Stimulated activated CD4-positive, alpha-beta T cell treated with anti-CD3 and anti-CD28 coated beads, Interleukin-4, amount 100 ng/mL, for 24 hours (primary cell): Measurements from ENCODE around the gene GAB2.
"Not testable (repeated sequence)": the region's sequence is repeated elsewhere in the genome, so short reads cannot be mapped to it uniquely, and the experiment has no call there.

Experiments used
- DNase-seq: peaks from one replicate; pipeline ENCODE4 v3.0.0-alpha.2; 2020

GAB2 gene

DNA sequence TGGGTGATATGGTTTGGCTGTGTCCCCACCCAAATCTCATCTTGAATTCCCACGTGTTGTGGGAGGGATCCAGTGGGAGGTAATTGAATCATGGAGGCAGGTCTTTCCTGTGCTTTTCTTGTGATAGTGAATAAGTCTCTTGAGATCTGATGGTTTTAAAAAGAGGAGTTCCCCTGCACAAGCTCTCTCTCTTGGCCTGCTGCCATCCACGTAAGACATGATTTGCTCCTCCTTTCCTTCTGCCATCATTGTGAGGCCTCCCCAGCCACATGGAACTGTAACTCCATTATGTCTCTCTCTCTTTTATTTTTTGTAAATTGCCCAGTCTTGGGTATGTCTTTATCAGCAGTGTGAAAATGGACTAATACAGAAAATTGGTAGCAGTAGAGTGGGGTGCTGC lies 145.8 kb downstream of the GAB2 start:
- DNase-seq: not testable (repeated sequence)

DNA sequence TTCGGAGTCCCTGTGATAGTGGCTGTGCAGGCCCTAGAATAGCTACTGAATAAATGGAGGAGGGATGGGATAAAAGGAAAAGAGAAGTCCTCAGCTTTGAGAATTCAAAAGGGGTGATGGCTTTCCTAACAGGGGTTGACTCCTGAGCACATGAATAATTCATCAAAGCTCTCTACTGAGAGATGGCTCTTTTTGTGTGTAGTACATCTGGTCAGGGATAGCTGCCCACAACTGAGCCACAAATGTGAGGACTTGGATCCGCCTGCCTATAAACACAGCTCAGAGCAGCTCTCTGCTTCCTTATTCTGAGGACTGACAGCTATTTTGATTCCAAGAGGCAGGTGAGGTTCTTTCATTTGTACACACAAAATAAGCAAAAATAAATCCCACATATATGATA lies 146.6 kb downstream of the GAB2 start:
- no peak for DNase-seq

DNA sequence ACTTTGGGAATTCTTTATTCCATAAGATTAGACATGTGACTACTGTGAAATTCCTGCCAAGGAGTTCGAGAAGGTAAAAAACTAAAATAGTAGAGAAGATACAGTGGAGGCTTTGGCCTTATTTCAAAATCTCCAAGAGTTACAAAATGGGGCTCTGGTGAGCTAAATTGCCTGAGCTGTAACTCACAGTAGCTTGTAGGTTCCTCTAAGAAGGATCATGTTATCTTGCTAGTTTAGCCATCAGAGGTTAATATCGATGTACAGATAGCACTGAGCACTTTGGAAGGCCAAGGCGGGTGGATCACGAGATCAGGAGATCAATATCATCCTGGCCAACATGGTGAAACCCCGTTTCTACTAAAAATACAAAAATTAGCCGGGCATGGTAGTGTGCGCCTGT lies 147.8 kb downstream of the GAB2 start:
- no peak for DNase-seq

DNA sequence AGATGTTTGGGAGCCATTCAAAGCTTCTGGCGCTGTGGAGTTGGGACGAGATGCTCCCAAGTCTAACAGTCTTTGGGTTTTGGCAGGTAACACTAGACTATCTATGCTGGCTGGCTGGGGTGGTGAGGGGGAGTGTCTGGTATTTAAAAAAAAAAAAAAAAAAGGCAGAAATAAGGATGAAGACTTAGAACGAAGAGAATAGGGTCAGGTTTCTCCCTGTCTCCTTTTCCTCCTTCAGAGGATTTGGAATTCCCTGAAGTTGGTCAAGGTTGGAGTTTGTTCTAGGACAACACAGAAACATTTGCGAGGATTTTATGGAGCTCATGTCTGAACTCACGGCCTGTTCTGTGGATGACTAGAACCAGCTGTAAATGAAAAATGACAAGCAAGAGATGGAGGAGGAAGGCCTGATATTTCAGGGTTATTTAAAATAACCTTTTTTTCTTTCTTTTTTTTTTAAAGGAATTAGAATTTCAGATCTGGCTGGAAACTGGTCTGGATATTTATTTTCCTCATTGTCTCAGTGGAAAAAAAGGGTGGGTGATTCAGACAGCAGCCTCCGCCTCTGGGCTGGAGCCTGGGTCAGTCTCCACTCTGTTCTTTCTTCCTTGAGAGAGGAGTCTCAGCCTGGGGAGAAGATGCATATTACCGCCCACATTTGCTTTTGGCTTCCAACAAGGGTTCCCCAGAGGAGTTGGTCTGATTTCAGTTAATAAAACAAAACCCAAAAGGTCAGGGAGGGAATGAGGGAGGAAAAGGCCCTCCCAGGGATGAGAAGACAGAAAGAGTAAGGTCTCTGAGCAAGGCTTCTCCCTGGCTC lies 148.8 kb downstream of the GAB2 start:
- DNase-seq: no peak

DNA sequence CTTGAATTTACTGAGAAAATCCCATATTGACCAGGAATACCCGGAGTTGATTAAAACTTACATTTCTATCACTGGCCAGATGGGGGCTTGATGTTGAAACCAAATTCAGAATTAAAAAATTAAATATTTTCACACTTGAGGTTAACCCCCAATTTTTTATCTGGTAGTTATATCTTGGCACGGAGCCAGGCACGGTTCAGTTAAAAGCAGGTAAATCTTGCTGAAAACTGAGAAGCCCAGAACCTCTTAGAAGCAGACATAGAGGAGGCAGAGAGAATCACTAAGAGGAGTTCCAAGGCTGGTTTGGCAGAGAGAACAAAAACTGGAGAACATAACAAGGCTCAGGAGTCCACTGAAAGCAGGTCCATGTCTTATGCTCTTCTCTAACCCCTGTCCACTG lies 151.2 kb downstream of the GAB2 start:
- no peak for DNase-seq

DNA sequence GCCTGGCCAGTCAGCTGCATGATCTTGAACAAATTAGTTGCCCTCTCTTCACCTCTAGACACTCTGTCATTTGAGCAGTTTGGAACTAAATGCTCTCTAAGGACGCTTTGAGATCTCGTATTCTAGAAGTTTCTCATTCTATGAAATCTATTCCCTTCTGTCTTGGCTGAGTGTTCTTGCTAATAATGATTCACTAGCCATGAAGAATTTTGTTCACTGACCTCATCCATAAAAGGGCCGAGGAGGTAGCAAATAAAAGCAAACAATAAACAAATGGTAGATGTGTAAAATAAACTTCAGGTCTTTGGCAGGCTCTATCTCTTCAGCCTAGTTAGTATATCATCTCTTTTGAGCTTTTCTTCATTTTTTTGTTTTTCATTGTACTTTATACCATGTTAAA lies 152.3 kb downstream of the GAB2 start:
- DNase-seq: no peak

DNA sequence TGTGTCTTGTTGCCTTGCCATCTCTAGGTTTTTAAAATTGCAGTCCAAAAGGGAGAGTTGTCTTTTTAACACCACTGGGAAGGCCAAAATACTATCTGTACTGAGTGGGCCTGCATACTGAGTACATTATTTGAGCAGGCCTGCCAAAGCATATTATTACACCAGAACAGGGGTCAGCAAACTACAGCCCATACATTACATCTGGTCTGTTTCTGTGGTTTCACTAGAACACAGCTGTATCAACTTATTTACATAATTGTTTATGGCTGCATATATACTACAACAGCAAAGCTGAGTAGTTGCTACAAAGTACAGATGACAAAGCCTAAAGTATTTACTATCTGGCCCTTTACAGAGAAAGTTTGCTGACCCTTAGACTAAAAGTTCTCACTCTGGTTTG lies 154.9 kb downstream of the GAB2 start:
- DNase-seq: no peak

DNA sequence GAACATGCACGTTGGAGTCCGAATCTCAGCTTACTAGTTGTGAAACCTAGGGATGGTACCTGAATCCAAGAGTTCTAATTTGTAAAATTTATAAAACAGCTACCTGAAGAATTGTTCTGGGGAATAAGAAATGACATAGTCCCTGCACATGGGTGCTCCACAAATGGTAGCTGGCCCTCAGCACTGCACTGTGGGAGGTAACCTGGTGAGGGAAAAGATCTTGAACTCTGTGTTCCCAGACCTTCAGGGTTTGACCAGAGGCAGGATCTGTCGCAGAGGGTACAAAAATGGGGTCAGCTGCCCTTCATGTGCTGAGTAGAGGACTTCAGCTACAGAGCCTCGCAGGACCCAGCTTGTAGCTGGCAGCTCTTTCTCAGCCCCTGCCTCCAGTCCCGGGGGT lies 155.4 kb downstream of the GAB2 start:
- no peak for DNase-seq

DNA sequence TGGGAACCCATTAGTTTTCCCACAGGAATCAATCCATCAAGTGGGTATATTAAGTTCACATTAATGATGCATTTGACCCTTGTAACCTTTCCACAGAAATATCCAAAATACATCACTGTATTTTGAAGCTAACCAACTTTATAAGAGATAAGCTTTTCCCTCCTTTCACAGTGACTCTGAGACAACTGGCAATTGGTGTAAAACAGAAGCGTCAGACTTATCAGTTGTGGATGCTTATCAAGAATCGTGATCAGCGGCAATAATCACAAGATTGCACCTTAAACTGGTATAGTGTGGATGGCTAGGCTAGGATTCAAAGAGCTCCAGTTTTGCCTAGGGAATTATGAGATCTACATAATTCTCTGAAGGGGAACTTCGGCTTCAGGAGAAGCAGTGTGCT lies 155.8 kb downstream of the GAB2 start:
- DNase-seq: no peak

DNA sequence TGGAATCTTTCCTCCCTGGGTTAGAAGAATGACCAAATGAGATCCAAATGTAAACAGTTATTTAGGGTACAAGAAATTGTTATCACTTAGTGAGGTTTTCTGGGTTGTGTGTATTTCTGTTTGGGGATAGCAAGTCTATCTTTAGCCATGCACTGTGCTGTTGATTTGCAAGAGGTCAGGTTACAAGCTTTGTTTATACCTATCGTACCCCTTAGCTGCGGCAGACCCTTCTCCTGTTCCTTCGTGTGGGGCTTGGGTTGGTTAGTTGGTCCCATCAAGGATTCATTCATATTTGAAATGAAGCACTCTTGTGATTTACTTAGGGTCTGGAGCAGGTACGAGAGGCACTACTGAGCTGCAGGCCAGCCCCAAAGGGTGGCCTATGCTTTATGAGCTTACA lies 156.3 kb downstream of the GAB2 start:
- no peak for DNase-seq

DNA sequence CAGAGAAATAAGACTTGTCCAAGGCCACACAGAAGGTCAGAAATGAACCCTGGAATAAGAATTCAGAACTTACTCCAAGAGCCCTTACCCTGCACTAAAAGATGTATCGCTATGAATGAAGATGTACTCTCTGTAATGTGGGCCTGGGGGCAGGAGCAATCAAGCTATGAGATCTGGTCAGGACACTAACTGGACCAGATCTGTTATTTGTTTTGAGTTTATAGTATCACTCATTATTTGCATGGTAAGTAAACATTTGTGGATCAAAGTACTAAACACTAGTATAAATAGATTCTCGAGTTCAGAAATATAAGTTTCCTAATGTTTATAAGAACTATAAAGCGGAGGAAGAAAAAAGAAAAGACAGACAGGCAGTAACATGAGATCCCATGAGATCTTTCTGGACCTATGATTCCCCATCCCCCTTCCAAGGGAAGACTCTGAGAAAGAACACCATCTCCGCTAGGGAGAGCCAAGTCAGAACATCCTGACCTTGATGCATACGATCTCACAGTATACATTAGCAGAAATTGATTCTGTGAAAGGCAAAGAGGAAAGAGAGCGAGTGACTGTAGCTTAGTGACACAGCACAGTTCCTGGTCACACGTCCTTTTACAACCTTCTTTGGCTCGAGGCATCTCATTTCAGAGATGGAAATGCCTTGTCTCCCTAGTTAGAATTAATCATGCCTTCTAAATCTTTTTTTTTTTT lies 157.7 kb downstream of the GAB2 start:
- no peak for DNase-seq

DNA sequence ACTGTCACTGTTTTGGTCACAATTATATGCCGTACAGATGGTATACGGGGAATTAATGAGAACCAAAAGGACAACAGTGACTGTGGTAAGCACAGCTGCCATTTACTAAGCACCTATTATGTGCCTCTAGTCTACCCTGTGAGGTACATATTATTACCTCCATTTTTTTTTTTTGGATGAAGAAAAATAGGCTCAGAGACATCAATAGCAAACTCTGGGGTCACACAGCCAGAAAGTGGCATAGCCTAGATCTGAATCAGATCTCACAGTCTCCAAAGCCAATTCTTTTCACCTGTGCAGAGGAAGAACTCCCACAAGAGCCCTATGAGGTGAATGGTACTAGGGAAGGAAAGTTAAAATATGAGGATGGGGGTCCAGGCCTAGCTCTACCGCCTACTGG lies 160.0 kb downstream of the GAB2 start:
- no peak for DNase-seq

DNA sequence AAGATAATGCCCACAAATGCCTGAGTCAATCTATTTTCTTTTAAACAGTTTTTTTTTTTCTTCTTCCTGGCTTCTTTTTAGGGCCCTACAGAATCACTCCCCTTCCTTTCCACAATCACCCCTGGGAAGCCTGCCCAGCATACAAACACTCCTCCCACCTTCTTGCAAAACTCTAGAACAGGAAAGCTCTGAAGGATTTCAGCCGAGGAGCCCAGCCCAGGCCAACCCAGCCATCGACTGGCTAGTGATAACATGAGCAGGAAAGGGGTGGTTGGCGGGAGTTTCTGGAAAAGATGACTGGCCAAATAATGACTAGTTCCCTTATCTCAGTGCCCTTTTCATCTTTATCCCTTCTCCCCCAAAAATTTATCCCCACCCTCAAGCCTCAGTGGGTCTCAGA lies 160.7 kb downstream of the GAB2 start:
- no peak for DNase-seq

DNA sequence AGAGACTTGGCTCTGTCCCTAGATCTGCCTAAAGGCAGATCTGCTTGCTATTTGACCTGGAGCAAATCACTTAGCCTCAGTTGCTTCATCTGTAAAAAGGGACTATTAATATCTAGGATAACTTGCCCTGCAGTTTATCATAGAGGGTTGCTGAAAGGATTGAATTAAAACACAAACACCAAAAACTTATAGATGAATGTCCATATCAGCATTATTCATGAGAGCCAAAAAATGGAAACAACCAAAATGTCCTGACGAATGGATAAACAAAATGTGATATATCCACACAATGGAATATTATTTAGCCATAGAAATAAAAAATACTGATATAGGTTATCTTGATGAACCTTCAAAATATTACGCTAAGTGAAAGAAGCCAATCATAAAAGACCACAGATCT lies 161.7 kb downstream of the GAB2 start:
- no peak for DNase-seq

DNA sequence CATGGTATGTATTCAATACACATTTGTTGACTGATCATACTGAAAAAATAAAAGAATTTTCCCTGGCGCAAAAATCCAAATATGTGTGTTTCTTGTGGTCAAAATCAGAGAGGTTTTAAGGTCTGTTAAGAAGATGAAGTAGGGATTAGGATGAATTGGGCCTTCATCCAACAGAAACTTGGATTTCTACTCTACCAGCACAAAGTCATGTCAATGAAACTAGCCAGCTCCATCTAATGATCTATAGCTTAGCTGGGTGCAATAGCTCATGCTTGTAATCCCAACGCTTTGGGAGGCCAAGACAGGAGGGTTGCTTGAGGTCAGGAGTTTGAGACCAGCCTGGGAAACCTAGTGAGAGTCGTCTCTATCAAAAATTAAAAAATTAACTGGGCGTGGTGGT lies 163.4 kb downstream of the GAB2 start:
- no peak for DNase-seq

DNA sequence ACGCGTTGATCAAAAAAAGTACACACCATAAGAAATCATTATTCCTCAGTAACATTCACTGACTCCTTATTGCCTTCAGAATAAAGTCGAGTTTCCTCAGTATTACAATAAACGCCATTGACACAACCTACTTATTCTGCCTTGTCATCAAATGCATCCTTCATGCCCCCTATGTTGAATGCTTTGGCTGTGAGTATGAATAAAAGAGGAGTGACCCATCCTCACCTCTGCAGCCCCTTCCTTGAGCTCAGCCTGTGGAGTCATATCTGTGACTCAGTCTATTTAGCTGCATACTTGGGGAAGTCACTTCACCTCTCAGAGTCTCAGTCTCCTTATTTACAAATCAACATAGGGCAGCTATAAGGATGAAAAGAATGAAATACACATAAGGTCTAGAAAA lies 163.8 kb downstream of the GAB2 start:
- DNase-seq: no peak

DNA sequence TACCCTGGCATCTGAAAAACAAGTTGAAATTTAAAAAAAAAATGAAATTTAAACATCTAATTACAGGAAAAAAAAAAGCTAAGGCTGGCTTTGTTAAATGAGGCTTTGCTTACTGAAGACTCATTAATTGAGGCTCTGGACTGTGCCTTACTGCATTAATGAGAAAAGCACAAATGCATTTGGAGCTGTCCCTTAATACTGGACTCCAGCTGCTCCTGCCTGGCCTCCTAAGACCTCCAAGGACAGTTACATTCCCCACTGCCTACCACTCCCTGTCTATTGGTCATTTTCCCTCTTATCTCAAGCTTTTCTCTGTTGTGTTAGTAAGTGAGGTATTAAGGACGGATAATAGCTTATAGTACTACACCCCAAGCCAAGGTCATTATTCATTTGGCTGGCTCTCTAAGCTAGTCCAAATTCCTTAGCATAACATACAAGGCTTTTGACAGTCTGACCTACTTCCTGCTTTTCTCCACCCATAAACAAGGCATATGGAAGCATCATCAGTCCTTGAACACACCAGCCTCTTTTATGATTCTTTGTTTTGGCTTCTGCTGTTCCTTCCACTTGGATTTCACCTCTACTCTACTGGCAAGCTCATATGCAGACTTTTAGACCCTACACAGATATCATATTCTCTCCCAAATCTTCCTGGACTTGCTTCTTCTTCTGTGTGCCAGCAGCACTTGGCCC lies 166.4 kb downstream of the GAB2 start:
- DNase-seq: no peak

DNA sequence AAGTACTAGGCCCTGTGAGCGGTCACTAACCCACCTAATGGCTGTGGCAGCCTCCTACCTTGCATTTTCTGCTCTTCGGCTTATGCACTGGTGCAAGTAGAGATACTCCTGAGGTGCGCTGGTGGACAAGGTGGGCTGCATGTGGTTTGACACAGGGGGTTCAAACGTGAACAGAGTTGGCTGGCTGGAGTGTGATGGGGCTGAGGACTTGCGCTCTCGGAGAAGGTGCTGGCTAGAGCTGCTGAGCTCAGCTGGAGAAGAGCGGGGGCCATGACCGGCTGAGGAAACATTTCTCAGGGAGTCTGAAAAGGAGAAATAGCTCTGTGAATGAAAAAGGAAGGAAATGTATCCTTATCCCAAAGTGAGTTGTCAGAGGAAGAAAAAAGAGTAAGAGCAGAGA lies 167.5 kb downstream of the GAB2 start:
- DNase-seq: no peak

DNA sequence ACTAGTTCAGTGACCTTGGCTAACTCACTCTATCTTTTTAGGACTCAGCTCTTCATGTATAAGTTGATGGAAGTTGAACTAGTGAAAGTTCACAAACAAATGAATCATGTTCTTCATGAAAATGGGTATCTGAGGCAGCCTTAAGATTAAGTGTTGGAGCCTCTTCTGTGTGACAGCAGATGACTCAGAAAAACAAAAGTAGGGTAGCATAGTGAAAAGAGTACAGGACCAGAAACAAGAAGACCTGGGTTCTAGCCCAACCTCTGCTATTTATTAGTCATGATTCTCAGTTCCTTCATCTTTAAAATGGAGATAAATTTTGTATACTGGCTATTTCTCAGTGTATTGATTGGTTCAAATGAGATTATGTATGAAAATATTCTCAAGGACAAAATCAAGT lies 168.7 kb downstream of the GAB2 start:
- DNase-seq: no peak

DNA sequence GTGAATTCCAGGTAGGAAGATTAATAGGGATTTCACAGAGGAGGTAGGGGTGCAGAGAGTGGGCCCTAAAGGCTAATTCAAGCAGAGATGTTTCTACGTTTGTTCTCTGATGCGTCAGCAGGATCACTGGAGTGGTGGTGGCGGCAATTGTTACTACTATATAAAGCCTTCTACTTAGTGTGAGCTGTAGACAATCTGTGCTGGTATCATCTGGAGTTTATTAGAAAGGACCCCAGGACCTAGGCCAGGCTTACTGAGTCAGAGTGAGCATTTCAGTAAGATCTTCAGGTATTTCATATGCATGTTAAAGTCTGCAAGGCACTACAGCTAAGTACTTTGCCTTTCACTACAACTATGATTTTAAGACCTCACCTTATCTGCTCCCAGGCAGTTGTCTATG lies 169.4 kb downstream of the GAB2 start:
- no peak for DNase-seq

DNA sequence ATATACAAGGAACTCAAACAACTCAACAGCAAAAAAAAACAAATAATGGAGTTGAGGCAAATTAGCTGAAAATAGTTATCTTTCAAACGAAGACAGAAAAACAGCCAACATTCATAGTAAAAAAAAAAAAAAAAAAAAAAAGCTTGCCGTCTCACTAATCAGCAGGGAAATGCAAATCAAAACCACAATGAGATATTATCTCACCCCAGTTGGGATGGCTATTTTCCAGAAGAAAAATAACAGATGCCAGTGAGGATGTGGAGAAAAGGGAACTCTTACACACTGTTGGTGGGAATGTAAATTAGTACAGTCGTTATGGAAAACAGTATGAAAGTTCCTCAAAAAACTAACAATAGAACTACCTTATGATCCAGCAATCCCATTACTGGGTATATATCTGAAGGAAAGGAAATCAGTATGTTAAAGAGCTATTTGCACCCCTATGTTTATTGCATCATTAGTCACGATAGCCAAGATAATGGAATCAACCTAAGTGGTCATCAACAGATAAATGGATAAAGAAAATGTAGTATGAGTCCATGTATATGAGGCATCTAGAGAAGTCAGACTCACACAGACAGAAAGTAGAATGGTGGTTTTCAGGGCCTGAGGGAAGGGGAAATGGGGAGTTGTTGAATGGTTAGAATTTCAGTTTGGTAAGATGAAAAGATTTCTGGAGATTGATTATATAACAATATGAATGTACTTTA lies 172.9 kb downstream of the GAB2 start:
- DNase-seq: no peak

DNA sequence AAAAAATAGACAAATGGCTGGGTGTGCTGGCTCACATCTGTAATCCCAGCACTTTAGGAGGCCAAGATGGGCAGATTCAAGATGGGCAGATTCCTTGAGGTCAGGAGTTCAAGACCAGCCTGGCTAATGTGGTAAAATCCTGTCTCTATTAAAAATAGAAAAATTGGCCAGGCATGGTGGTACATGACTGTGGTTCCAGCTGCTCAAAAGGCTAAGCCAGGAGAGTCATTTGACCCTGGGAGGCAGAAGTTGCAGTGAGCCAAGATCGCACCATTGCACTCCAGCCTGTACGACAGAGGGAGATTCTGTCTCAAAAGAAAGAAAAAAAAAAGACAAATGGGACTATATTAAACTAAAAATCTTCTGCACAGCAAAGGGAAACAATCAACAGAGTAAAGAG lies 173.5 kb downstream of the GAB2 start:
- no peak for DNase-seq

DNA sequence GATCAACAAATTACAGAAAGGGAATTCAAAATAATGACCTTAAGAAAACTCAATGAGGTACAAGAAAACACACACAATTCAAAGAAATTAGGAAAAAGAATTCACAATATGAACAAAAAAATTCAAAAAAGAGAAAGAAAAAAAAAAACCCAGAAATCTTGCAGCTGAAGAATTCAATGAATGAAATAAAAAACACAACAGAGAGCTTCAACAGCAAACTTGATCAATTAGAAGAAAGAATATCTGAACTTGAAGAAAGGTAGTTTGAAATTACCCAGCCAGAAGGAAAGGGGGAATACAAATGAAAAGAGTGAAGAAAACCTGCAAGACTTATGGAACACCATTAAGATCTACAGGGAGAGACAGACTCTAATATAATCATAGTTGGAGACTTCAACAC lies 176.1 kb downstream of the GAB2 start:
- no peak for DNase-seq

DNA sequence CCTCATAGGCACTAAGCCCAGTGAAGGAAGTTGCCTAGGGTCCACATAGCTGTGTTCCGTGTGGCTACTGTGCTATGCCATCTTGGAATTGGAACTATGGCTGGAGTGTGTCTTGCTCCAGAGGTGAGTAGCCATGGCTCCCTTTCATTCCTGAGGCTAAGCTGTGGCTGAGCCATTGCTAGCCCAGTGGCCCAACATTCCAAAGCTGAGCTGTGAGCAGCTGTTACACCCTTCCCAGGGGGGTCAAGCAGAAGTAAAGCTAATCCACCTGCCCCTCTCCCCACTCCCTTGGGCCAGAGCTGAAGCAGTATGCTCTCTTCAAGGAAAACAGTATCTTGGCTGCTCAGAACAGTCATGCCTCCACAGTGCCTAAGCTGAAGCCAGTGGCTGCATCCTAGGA lies 177.8 kb downstream of the GAB2 start:
- no peak for DNase-seq
